Measurements from ENCODE around the gene LUC7L3. TPM values are rescaled to one million over a fixed set of nuclear protein-coding genes. Genes with fewer than 3 reads are reported as not detected.

The LUC7L3 gene
- total RNA-seq, 1 experiment from 2014 or later: 184 TPM

GRCh38 chr17:50693036-50693682, 26.2 kb upstream of the LUC7L3 start:
- no peak overlapping the region for H2AFZ ChIP-seq (ENCODE audit: low read depth, low read length, poor library complexity, severe bottlenecking)
- ChIA-PET POLR2A (interaction anchor here (1.7 to 2.0 kb wide), 2 partner anchors 14 to 54 kb away, joined by 5 to 6 read pairs; no protein-coding TSS in a partner anchor), CTCF (interaction anchor here (0.6 to 8.3 kb wide), 6 partner anchors 15 to 210 kb away, joined by 3 to 107 read pairs (median 7); no protein-coding TSS in a partner anchor), RAD21 (ENCODE audit: low non-redundant PET in 1 of 2, low total read pairs in 2 of 2, uncharacterized antibody in 2 of 2, unreplicated experiment in 2 of 2) (interaction anchor here in 1 of 2 experiments (0.6 to 2.3 kb wide), 2 partner anchors 63 to 143 kb away, joined by 3 to 10 read pairs; no protein-coding TSS in a partner anchor)
- no peaks in the 10 kb centered on the region for H3K9me3 ChIP-seq (ENCODE audit: control insufficient read depth in 1 of 2, insufficient read depth in 1 of 2, low read depth in 1 of 2, low read length in 2 of 2)
- H3K9me2 ChIP-seq (ENCODE audit: insufficient read depth): no peaks in the 10 kb centered on the region
- H3K27me3 ChIP-seq (ENCODE audit: insufficient read depth, low read length): no peaks in the 10 kb centered on the region
- no peak overlapping the region for H3K9ac ChIP-seq (ENCODE audit: low read length)
- BruUV-seq (replicated peaks): no TSS peak
- ATAC-seq: no peak
- H3K4me2 ChIP-seq (ENCODE audit: low read length): no peak overlapping the region
- TF ChIP-seq POLR2AphosphoS5 (IDR thresholded peaks at IDR 0.05; ENCODE audit: low read depth, low read length) (no peak), POLR2A (IDR thresholded peaks at IDR 0.05; ENCODE audit: borderline replicate concordance, extremely low read depth, insufficient read depth, insufficient read length) (no peak), SIN3A (IDR thresholded peaks at IDR 0.05; ENCODE audit: low read depth) (no peak), FOSL1 (IDR thresholded peaks at IDR 0.05; ENCODE audit: low read depth) (no peak), TCF7L2 (IDR thresholded peaks at IDR 0.05; ENCODE audit: borderline replicate concordance, extremely low read depth, insufficient read depth, insufficient read length) (no peak), CBX3 (IDR thresholded peaks at IDR 0.05; ENCODE audit: low read depth) (no peak), EGR1 (IDR thresholded peaks at IDR 0.05; ENCODE audit: low read depth) (no peak), CEBPB (IDR thresholded peaks at IDR 0.05; ENCODE audit: low read depth) (no peak), ELF1 (IDR thresholded peaks at IDR 0.05; ENCODE audit: borderline replicate concordance, low read depth) (no peak), EZH2phosphoT487 (IDR thresholded peaks at IDR 0.05; ENCODE audit: borderline replicate concordance) (no peak), YY1 (IDR thresholded peaks at IDR 0.05; ENCODE audit: extremely low read depth, insufficient replicate concordance, low read depth, low read length) (no peak), REST (IDR thresholded peaks at IDR 0.05; ENCODE audit: low read depth) (no peak), MAX (IDR thresholded peaks at IDR 0.05) (no peak), ZNF274 (IDR thresholded peaks at IDR 0.05; ENCODE audit: low read depth, low read length) (no peak), SP1 (IDR thresholded peaks at IDR 0.05; ENCODE audit: low read depth) (no peak), JUND (IDR thresholded peaks at IDR 0.05) (no peak), ZFX (IDR thresholded peaks at IDR 0.05) (no peak)
- TF ChIP-seq, protein P1, sequence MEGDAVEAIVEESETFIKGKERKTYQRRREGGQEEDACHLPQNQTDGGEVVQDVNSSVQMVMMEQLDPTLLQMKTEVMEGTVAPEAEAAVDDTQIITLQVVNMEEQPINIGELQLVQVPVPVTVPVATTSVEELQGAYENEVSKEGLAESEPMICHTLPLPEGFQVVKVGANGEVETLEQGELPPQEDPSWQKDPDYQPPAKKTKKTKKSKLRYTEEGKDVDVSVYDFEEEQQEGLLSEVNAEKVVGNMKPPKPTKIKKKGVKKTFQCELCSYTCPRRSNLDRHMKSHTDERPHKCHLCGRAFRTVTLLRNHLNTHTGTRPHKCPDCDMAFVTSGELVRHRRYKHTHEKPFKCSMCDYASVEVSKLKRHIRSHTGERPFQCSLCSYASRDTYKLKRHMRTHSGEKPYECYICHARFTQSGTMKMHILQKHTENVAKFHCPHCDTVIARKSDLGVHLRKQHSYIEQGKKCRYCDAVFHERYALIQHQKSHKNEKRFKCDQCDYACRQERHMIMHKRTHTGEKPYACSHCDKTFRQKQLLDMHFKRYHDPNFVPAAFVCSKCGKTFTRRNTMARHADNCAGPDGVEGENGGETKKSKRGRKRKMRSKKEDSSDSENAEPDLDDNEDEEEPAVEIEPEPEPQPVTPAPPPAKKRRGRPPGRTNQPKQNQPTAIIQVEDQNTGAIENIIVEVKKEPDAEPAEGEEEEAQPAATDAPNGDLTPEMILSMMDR (IDR thresholded peaks at IDR 0.05 in 2 of 3, conservative IDR thresholded peaks at IDR 0.05 in 1 of 3; ENCODE audit: borderline replicate concordance in 1 of 3, insufficient read depth in 1 of 3, low read depth in 2 of 3, low read length in 2 of 3): no peak
- TF ChIP-seq, protein P2, sequence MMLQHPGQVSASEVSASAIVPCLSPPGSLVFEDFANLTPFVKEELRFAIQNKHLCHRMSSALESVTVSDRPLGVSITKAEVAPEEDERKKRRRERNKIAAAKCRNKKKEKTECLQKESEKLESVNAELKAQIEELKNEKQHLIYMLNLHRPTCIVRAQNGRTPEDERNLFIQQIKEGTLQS (IDR thresholded peaks at IDR 0.05): no peak
- DNase-seq (ENCODE audit: low read depth, low spot score): no peak
- peaks cover 45 to 65% of the 10 kb centered on the region in 2 experiments for H3K4me1 ChIP-seq (ENCODE audit: control insufficient read depth in 1 of 2, insufficient read depth in 2 of 2, low read length in 2 of 2)
- peaks cover 46 to 65% of the 10 kb centered on the region in 2 experiments for H3K36me3 ChIP-seq (ENCODE audit: control insufficient read depth in 1 of 2, insufficient read depth in 2 of 2, low read length in 2 of 2)
- intact Hi-C loops (cut with micrococcal nuclease): no loop called here
- H3K27ac ChIP-seq (ENCODE audit: low read depth, low read length): no peak overlapping the region
- peaks cover 9% of the 10 kb centered on the region; the same call in 1 of the 2 replicates for H3K79me2 ChIP-seq (ENCODE audit: insufficient read depth, low read length)
- H3K4me3 ChIP-seq (replicated peaks in 1 of 2; ENCODE audit: low read depth in 1 of 2, low read length in 2 of 2): no peak overlapping the region
- H4K20me1 ChIP-seq (ENCODE audit: insufficient read depth): no peaks in the 10 kb centered on the region
